Keratinocyte (primary cell): ENCODE measurements around the gene PLEKHN1. TPM values are rescaled to one million over a fixed set of nuclear protein-coding genes. Genes with fewer than 3 reads are reported as not detected.

ENCODE experiments used
- DNase-seq: peaks from one replicate; pipeline ENCODE4 v3.0.0-alpha.2; 2011; ENCODE audit warnings: low read depth, missing footprints, low spot score
- FAIRE-seq: peaks from 2 replicates; lab custom pipeline; 2011; peaks lifted over from hg19 to GRCh38; lab: Jason Lieb, UNC
- H2AFZ ChIP-seq: 2 replicates; pipeline ENCODE4 v1.6.0; 2012; ENCODE audit warnings: low read length, control low read depth, inconsistent platforms; ENCODE audit not compliant: control insufficient read depth
- H3K27ac ChIP-seq: 2 replicates; pipeline ENCODE4 v1.5.1; 2011; ENCODE audit warnings: low read length; ENCODE audit not compliant: control insufficient read depth, insufficient read depth
- H3K27me3 ChIP-seq: 3 replicates; pipeline ENCODE4 v1.6.0; 2011; ENCODE audit warnings: low read length; ENCODE audit not compliant: control insufficient read depth, insufficient read depth; ENCODE audit errors: extremely low read depth
- H3K36me3 ChIP-seq, 2 experiments: 2 replicates in 1 of 2; 3 replicates in 1 of 2; pipeline ENCODE4 v1.5.1; 2011; ENCODE audit warnings: low read length in 2 of 2, mild to moderate bottlenecking in 1 of 2; ENCODE audit not compliant: control insufficient read depth in 2 of 2, insufficient read depth in 2 of 2; ENCODE audit errors: extremely low read depth in 1 of 2
- H3K4me1 ChIP-seq: 3 replicates; pipeline ENCODE4 v1.5.1; 2011; ENCODE audit warnings: low read length; ENCODE audit not compliant: control insufficient read depth, insufficient read depth; ENCODE audit errors: extremely low read depth
- H3K4me2 ChIP-seq: 3 replicates; pipeline ENCODE4 v1.6.0; 2011; ENCODE audit warnings: low read depth, low read length; ENCODE audit not compliant: control insufficient read depth, insufficient read depth; ENCODE audit errors: extremely low read depth
- H3K4me3 ChIP-seq, 3 experiments: fragments of 200-600 bp in 1 of 3; sonication (generic) in 1 of 3; 2 replicates in 2 of 3; 3 replicates in 1 of 3; pipeline ENCODE4 v1.5.1; 2011 to 2016; ENCODE audit warnings: low read length in 3 of 3, mild to moderate bottlenecking in 3 of 3, control low read depth in 2 of 3, inconsistent platforms in 1 of 3, low read depth in 1 of 3, mixed read lengths in 1 of 3, mixed run types in 1 of 3, moderate library complexity in 1 of 3; ENCODE audit not compliant: control insufficient read depth in 2 of 3, insufficient read depth in 2 of 3; ENCODE audit errors: extremely low read depth in 1 of 3
- H3K79me2 ChIP-seq: 2 replicates; pipeline ENCODE4 v1.6.0; 2012; ENCODE audit warnings: low read length; ENCODE audit not compliant: control insufficient read depth, insufficient read depth
- H3K9ac ChIP-seq: 3 replicates; pipeline ENCODE4 v1.6.0; 2011; ENCODE audit warnings: low read length; ENCODE audit not compliant: control insufficient read depth, insufficient read depth; ENCODE audit errors: extremely low read depth
- H3K9me1 ChIP-seq: 3 replicates; pipeline ENCODE4 v1.6.0; 2011; ENCODE audit warnings: low read length; ENCODE audit not compliant: control insufficient read depth, insufficient read depth; ENCODE audit errors: extremely low read depth
- H3K9me3 ChIP-seq: 2 replicates; pipeline ENCODE4 v1.5.1; 2012; ENCODE audit warnings: low read depth, low read length; ENCODE audit not compliant: control insufficient read depth
- H4K20me1 ChIP-seq: 3 replicates; pipeline ENCODE4 v1.6.0; 2011; ENCODE audit warnings: low read length; ENCODE audit not compliant: control insufficient read depth, insufficient read depth; ENCODE audit errors: extremely low read depth
- EZH2 ChIP-seq: IDR thresholded peaks from one replicate; pipeline ENCODE4 v1.6.1; 2012; ENCODE audit warnings: inconsistent platforms, mild to moderate bottlenecking, low read length, moderate library complexity
- dilution Hi-C: fragments of 300-500 bp; cut with MboI; formaldehyde crosslinking; loops from one replicate; pipeline ENCODE4 v1.7.0; 2020; ENCODE audit warnings: low sequenced_read_pairs; ENCODE audit not compliant: extremely low pct_ligation_motif_present
- polyA plus RNA-seq, 5 experiments: library from polyadenylated mRNA; depleted of rRNA in 3 of 5; stranded (reverse) in 3 of 5; stranded (forward) in 1 of 5; unstranded in 1 of 5; fragments of >200 nt; gene quantifications; 1 replicate in 1 of 5; 2 replicates in 3 of 5; 3 replicates in 1 of 5; pipeline versions ENCODE4 v1.2.1 to v1.2.3, GENCODE V29; 2011 to 2012; ENCODE audit warnings: missing spikeins in 2 of 5, low read depth in 1 of 5, low replicate concordance in 1 of 5
- TF ChIP-seq, protein P1 (sequence below), 3 experiments: IDR thresholded peaks in 1 of 3; conservative IDR thresholded peaks in 1 of 3; optimal IDR thresholded peaks in 1 of 3; 2 replicates in 2 of 3; 3 replicates in 1 of 3; pipeline versions ENCODE3 to v1.5.1; 2011; ENCODE audit warnings: low read length in 3 of 3, mild to moderate bottlenecking in 3 of 3, moderate library complexity in 2 of 3, control low read depth in 1 of 3, inconsistent platforms in 1 of 3; ENCODE audit not compliant: insufficient read depth in 2 of 3; ENCODE audit errors: extremely low read depth in 1 of 3

PLEKHN1 gene
- polyA plus RNA-seq, 1 donor (not counting 4 experiments of a cell fraction or from before 2014, with no cell fraction given): 2.5 TPM

DNA sequence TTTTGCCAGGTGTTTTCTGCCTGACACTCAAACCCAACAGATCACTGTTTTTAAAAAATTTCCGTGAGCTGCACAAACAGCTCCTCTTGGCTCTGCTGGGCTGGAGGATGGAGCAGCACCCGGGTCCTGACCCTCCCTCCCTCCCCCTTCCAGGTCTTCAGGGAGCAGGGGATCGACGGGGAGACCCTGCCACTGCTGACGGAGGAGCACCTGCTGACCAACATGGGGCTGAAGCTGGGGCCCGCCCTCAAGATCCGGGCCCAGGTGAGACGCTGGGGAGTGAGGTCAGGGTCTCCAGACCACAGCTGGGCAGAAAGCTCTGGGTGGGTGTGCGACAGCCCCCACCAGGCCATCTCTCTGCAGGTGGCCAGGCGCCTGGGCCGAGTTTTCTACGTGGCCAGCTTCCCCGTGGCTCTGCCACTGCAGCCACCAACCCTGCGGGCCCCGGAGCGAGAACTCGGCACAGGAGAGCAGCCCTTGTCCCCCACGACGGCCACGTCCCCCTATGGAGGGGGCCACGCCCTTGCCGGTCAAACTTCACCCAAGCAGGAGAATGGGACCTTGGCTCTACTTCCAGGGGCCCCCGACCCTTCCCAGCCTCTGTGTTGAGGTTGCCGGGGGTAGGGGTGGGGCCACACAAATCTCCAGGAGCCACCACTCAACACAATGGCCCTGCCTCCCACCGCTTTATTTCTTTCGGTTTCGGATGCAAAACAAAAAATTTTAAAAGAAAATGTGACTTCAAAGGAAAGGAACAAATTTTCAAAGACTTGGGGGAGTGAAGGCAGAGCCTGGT, 22.5 kb upstream of the PLEKHN1 start:
- H3K9ac ChIP-seq: no peak overlapping the region
- no peaks in the 10 kb centered on the region for H3K79me2 ChIP-seq
- H3K4me1 ChIP-seq: peaks cover 11% of the 10 kb centered on the region
- H3K27ac ChIP-seq: no peak overlapping the region
- no peaks in the 10 kb centered on the region for H3K9me3 ChIP-seq
- H3K4me2 ChIP-seq: no peak overlapping the region
- no peak overlapping the region for H2AFZ ChIP-seq
- TF ChIP-seq, protein P1, sequence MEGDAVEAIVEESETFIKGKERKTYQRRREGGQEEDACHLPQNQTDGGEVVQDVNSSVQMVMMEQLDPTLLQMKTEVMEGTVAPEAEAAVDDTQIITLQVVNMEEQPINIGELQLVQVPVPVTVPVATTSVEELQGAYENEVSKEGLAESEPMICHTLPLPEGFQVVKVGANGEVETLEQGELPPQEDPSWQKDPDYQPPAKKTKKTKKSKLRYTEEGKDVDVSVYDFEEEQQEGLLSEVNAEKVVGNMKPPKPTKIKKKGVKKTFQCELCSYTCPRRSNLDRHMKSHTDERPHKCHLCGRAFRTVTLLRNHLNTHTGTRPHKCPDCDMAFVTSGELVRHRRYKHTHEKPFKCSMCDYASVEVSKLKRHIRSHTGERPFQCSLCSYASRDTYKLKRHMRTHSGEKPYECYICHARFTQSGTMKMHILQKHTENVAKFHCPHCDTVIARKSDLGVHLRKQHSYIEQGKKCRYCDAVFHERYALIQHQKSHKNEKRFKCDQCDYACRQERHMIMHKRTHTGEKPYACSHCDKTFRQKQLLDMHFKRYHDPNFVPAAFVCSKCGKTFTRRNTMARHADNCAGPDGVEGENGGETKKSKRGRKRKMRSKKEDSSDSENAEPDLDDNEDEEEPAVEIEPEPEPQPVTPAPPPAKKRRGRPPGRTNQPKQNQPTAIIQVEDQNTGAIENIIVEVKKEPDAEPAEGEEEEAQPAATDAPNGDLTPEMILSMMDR (optimal IDR thresholded peaks at IDR 0.05 in 1 of 3, IDR thresholded peaks at IDR 0.05 in 1 of 3, conservative IDR thresholded peaks at IDR 0.05 in 1 of 3; ENCODE audit: extremely low read depth in 1 of 3, insufficient read depth in 2 of 3, low read length in 3 of 3): no peak
- no peak for TF ChIP-seq EZH2
- no peaks in the 10 kb centered on the region for H3K9me1 ChIP-seq
- DNase-seq (no peak), FAIRE-seq (no peak)
- peaks cover 16 to 26% of the 10 kb centered on the region in 2 experiments for H3K36me3 ChIP-seq
- dilution Hi-C loops: no loop called here
- H3K27me3 ChIP-seq: peaks cover 47% of the 10 kb centered on the region
- H3K4me3 ChIP-seq: no peak overlapping the region
- H4K20me1 ChIP-seq: no peaks in the 10 kb centered on the region

DNA sequence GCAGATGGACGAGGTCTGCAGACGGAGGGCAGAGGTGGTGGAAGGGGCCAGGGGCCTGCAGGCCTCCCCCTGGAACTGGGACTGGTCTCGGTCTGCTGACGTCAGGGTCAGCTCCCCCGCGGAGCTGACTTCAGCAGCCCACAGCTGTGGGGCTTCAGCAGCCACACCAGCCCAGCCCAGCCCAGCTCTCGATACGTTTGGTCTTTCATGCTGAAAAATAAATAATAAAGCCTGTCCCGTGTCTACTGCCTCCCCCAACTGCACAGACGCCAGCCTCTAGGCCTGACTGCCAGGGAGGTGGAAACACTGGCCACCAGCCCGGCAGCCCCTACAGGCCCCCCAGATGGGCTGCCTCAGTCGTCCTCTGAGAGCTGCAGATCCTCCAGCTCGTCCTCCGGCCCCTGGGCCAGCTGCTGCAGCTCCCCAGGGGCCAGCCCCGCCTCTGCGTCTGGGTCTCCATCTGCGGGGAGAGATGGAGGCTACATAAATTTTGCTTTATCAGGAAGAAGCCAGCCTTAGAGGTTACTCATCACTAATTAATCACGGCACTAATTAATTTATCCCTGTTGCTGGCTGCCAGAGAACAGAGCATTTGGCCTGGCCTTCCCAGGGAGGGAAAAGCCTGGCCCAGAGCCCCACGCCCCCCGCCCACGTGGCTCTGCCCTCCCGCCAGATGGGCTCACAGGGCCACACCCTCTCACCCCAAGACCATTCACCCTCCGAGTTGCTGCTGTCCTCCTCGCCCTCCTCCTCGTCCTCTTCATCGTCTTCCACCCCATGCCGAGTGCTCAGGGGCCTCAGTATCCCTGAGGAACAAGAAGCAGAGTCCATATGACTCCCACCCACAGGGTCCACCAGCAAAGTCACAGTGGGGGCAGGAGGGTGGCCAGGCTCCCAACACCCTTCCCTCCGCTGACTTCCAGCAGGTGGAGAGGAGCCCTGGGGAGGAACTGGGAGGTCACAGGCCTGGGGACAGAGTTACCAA, 21.6 kb upstream of the PLEKHN1 start:
- Histone ChIP-seq H3K9me3 (no peaks in the 10 kb centered on the region), H3K27ac (no peak overlapping the region), H3K9ac (no peak overlapping the region), H3K27me3 (peaks cover 38% of the 10 kb centered on the region), H3K4me1 (peaks cover 11% of the 10 kb centered on the region), H3K4me2 (no peak overlapping the region), H3K36me3 (peaks cover 22 to 34% of the 10 kb centered on the region in 2 experiments), H4K20me1 (no peaks in the 10 kb centered on the region), H3K79me2 (no peaks in the 10 kb centered on the region), H3K9me1 (no peaks in the 10 kb centered on the region), H2AFZ (no peak overlapping the region), H3K4me3 (no peak overlapping the region)
- FAIRE-seq (no peak), DNase-seq (no peak)
- dilution Hi-C loops: no loop called here
- TF ChIP-seq, protein P1 (optimal IDR thresholded peaks at IDR 0.05 in 1 of 3, IDR thresholded peaks at IDR 0.05 in 1 of 3, conservative IDR thresholded peaks at IDR 0.05 in 1 of 3; ENCODE audit: extremely low read depth in 1 of 3, insufficient read depth in 2 of 3, low read length in 3 of 3): no peak
- no peak for TF ChIP-seq EZH2
